NCI-H2081 treated with DMSO at 0.1 percent for 48 hours (cell line): ENCODE results near the gene VAPB.

ENCODE experiments used
- DNase-seq: peaks from one replicate; lab custom pipeline; 2025; lab: John Stamatoyannopoulos, UW

The VAPB gene

GRCh38 chr20:58377766-58378401 lies 11.1 kb upstream of the VAPB start:
- DNase-seq, result no peak

GRCh38 chr20:58378704-58379103 lies 10.3 kb upstream of the VAPB start:
- DNase-seq, result no peak

GRCh38 chr20:58381627-58382026 lies 7.4 kb upstream of the VAPB start:
- DNase-seq, result no peak

- no peak for DNase-seq
Observed at GRCh38 chr20:58382096-58382495, 6.9 kb upstream of the VAPB start.

- DNase-seq, result no peak
Observed at GRCh38 chr20:58384821-58385220, 4.2 kb upstream of the VAPB start.

GRCh38 chr20:58388028-58388601 lies 914 bp upstream of the VAPB start:
- no peak for DNase-seq

- DNase-seq, result no peak
Observed at GRCh38 chr20:58389324-58389967, 417 bp downstream of the VAPB start.

- no peak for DNase-seq
Observed at GRCh38 chr20:58389968-58390658, 1.1 kb downstream of the VAPB start.

- DNase-seq, result no peak
Observed at GRCh38 chr20:58390659-58391035, 1.6 kb downstream of the VAPB start.

- no peak for DNase-seq
Observed at GRCh38 chr20:58392286-58392685, 3.3 kb downstream of the VAPB start.

GRCh38 chr20:58393299-58393698 lies 4.3 kb downstream of the VAPB start:
- DNase-seq, result no peak

- DNase-seq, result no peak
Observed at GRCh38 chr20:58394801-58395200, 5.8 kb downstream of the VAPB start.

GRCh38 chr20:58395604-58396003 lies 6.6 kb downstream of the VAPB start:
- no peak for DNase-seq

GRCh38 chr20:58397429-58397828 lies 8.4 kb downstream of the VAPB start:
- DNase-seq, result no peak

- no peak for DNase-seq
Observed at GRCh38 chr20:58398254-58398653, 9.2 kb downstream of the VAPB start.

- no peak for DNase-seq
Observed at GRCh38 chr20:58399926-58400325, 10.9 kb downstream of the VAPB start.

GRCh38 chr20:58401162-58401561 lies 12.1 kb downstream of the VAPB start:
- no peak for DNase-seq

GRCh38 chr20:58402305-58402704 lies 13.3 kb downstream of the VAPB start:
- no peak for DNase-seq

GRCh38 chr20:58402827-58403226 lies 13.8 kb downstream of the VAPB start:
- DNase-seq, result no peak

GRCh38 chr20:58403272-58403671 lies 14.2 kb downstream of the VAPB start:
- no peak for DNase-seq

- DNase-seq, result no peak
Observed at GRCh38 chr20:58405504-58406291, 16.7 kb downstream of the VAPB start.

- no peak for DNase-seq
Observed at GRCh38 chr20:58406422-58407001, 17.5 kb downstream of the VAPB start.
